Cardiac septum (tissue), 1 donor: ENCODE data around the gene BMF. TPM values are rescaled to one million over a fixed set of nuclear protein-coding genes. Genes with fewer than 3 reads are reported as not detected.

Source experiments
- DNase-seq: peaks from one replicate; pipeline ENCODE4 v3.0.0-alpha.2; 2020; ENCODE audit warnings: low spot score
- intact Hi-C: fragments of 100-400 bp; cut with DNase I; formaldehyde crosslinking; loops from one replicate; pipeline ENCODE4 v1.14.0; 2022
- total RNA-seq: library from RNA; stranded (reverse); fragmentation: NEBNext Ultra II Directional; extraction: Animal tissue kit (Norgen Biotek cat#: 25700); gene quantifications from one replicate; pipeline ENCODE4 v1.2.1, GENCODE V29; 2021
- donor health status: DM: no; HTN: no; CAD: no.

BMF gene
- total RNA-seq, 1 donor from 2014 or later = 1.1 TPM

- intact Hi-C loops = no loop called here
- DNase-seq = peak; percentile 56
Measured at GRCh38 chr15:40072216-40072990, 36.3 kb downstream of the BMF start.

- intact Hi-C loops = no loop called here
Measured at GRCh38 chr15:40070608-40071218, 38.0 kb downstream of the BMF start.

GRCh38 chr15:40070166-40070557 lies 38.5 kb downstream of the BMF start:
- intact Hi-C loops = no loop called here
- no peak for DNase-seq

More at GRCh38 chr15:40070608-40071218, 38.0 kb downstream of the BMF start:
- DNase-seq = no peak

- intact Hi-C loops = loop anchor here (1.0 to 10.0 kb wide), 2 partner anchors 34 to 355 kb away; no protein-coding TSS in a partner anchor
Measured at GRCh38 chr15:40069178-40070165, 39.2 kb downstream of the BMF start.

GRCh38 chr15:40067921-40068624 lies 40.6 kb downstream of the BMF start:
- peak; percentile 3 for DNase-seq
- intact Hi-C loops = loop anchor here (10.0 kb wide), 1 partner anchor 357 kb away; no protein-coding TSS in a partner anchor

More at GRCh38 chr15:40069178-40070165, 39.2 kb downstream of the BMF start:
- DNase-seq = peak; percentile 94

- intact Hi-C loops = loop anchor here (10.0 kb wide), 1 partner anchor 358 kb away; no protein-coding TSS in a partner anchor
Measured at GRCh38 chr15:40066589-40066988, 42.1 kb downstream of the BMF start.

GRCh38 chr15:40065166-40065565 lies 43.5 kb downstream of the BMF start:
- no peak for DNase-seq
- intact Hi-C loops = loop anchor here (10.0 kb wide), 1 partner anchor 360 kb away; no protein-coding TSS in a partner anchor

More at GRCh38 chr15:40066589-40066988, 42.1 kb downstream of the BMF start:
- DNase-seq = no peak

- intact Hi-C loops = loop anchor here (10.0 kb wide), 1 partner anchor 360 kb away; no protein-coding TSS in a partner anchor
Measured at GRCh38 chr15:40064231-40064894, 44.3 kb downstream of the BMF start.

GRCh38 chr15:40063563-40064011 lies 45.1 kb downstream of the BMF start:
- no peak for DNase-seq
- intact Hi-C loops = loop anchor here (10.0 kb wide), 1 partner anchor 361 kb away; no protein-coding TSS in a partner anchor

More at GRCh38 chr15:40064231-40064894, 44.3 kb downstream of the BMF start:
- DNase-seq = no peak

- intact Hi-C loops = loop anchor here (10.0 kb wide), 1 partner anchor 362 kb away; no protein-coding TSS in a partner anchor
- DNase-seq = no peak
Measured at GRCh38 chr15:40062816-40063562, 45.7 kb downstream of the BMF start.

- no peak for DNase-seq
- intact Hi-C loops = loop anchor here (10.0 kb wide), 1 partner anchor 363 kb away; no protein-coding TSS in a partner anchor
Measured at GRCh38 chr15:40061212-40061901, 47.3 kb downstream of the BMF start.

- intact Hi-C loops = loop anchor here (10.0 kb wide), 1 partner anchor 364 kb away; no protein-coding TSS in a partner anchor
- DNase-seq = no peak
Measured at GRCh38 chr15:40060236-40060961, 48.3 kb downstream of the BMF start.

GRCh38 chr15:40059821-40060220 lies 48.9 kb downstream of the BMF start:
- intact Hi-C loops = loop anchor here (10.0 kb wide), 1 partner anchor 365 kb away; no protein-coding TSS in a partner anchor
- no peak for DNase-seq

GRCh38 chr15:40058476-40059140 lies 50.1 kb downstream of the BMF start:
- intact Hi-C loops = no loop called here

GRCh38 chr15:40055576-40056293 lies 52.9 kb downstream of the BMF start:
- DNase-seq = no peak
- intact Hi-C loops = no loop called here

More at GRCh38 chr15:40058476-40059140, 50.1 kb downstream of the BMF start:
- DNase-seq = no peak
